ENCODE results near the gene C10orf90.

- no peak for TF ChIP-seq CTCF (IDR thresholded peaks at IDR 0.05)
- TF ChIP-seq EP300 (IDR thresholded peaks at IDR 0.05), result no peak
These were observed 201.4 kb downstream of the C10orf90 start for GRCh38 chr10:126468876-126469643.

Data from ovary (tissue), 3 donors.